GM20000 (cell line): Measurements from ENCODE around the gene PAK2.

ENCODE experiments used
- DNase-seq: peaks from one replicate; pipeline ENCODE4 v3.0.0; 2012; ENCODE audit warnings: low spot score
- CTCF ChIP-seq: IDR thresholded peaks from 2 replicates; pipeline ENCODE4 v1.5.1; 2012; ENCODE audit warnings: mild to moderate bottlenecking, control low read depth; ENCODE audit errors: extremely low read depth, missing control alignments

PAK2 gene

GRCh38 chr3:196774191-196774820, 34.6 kb downstream of the PAK2 start:
- no peak for TF ChIP-seq CTCF
- no peak for DNase-seq

GRCh38 chr3:196774848-196775422, 35.3 kb downstream of the PAK2 start:
- DNase-seq: no peak
- no peak for TF ChIP-seq CTCF

- no peak for DNase-seq
- no peak for TF ChIP-seq CTCF
These were observed 36.3 kb downstream of the PAK2 start for GRCh38 chr3:196775938-196776337.

GRCh38 chr3:196777836-196778235, 38.2 kb downstream of the PAK2 start:
- TF ChIP-seq CTCF: no peak
- DNase-seq: no peak

- DNase-seq: no peak
- no peak for TF ChIP-seq CTCF
These were observed 39.1 kb downstream of the PAK2 start for GRCh38 chr3:196778755-196779154.

GRCh38 chr3:196782511-196782910, 42.9 kb downstream of the PAK2 start:
- DNase-seq: no peak
- TF ChIP-seq CTCF: no peak

- DNase-seq: no peak
- no peak for TF ChIP-seq CTCF
These were observed 48.9 kb downstream of the PAK2 start for GRCh38 chr3:196788528-196788927.
